Adrenal gland (tissue), 12 donors: ENCODE data around the gene OMP. TPM values are rescaled to one million over a fixed set of nuclear protein-coding genes. Genes with fewer than 3 reads are reported as not detected.

Experiments used
- DNase-seq, 7 donors: peaks; one replicate each; pipeline ENCODE4 v3.0.0-alpha.2; 2019 to 2020
- H3K27ac ChIP-seq, 5 donors: fragments of 200-600 bp; sonication (generic) in 4 of 5; 1 replicate in 3 of 5; 2 replicates in 2 of 5; pipeline versions ENCODE4 v1.5.1 to v1.8.0; 2016 to 2020; ENCODE audit warnings: mild to moderate bottlenecking in 1 of 5
- H3K27me3 ChIP-seq: fragments of 200-600 bp; 2 replicates; pipeline ENCODE4 v1.8.0; 2021
- H3K36me3 ChIP-seq, 2 donors: fragments of 200-600 bp; replicated peaks in 1 of 2; 1 replicate in 1 of 2; 2 replicates in 1 of 2; pipeline versions ENCODE4 v1.5.1 to v1.8.0; 2018 to 2022
- H3K4me1 ChIP-seq, 2 donors: fragments of 200-600 bp; replicated peaks in 1 of 2; 1 replicate in 1 of 2; 2 replicates in 1 of 2; pipeline versions ENCODE4 v1.5.1 to v1.8.0; 2018 to 2021
- H3K4me3 ChIP-seq, 4 donors: fragments of 200-600 bp; sonication (generic) in 3 of 4; one replicate each; pipeline ENCODE4 v1.5.1; 2016 to 2018
- H3K9me3 ChIP-seq, 3 donors: fragments of 200-600 bp; sonication (generic) in 1 of 3; replicated peaks in 1 of 3; 1 replicate in 2 of 3; 2 replicates in 1 of 3; pipeline versions ENCODE4 v1.5.1 to v1.8.0; 2016 to 2021
- CTCF ChIP-seq, 6 experiments: fragments of 450-650 bp in 4 of 6; fragments of 200-600 bp in 2 of 6; sonication (generic) in 1 of 6; IDR thresholded peaks; 1 replicate in 5 of 6; 2 replicates in 1 of 6; pipeline versions ENCODE4 v1.5.1 to v1.8.0; 2016 to 2021; ENCODE audit warnings: antibody characterized with exemption in 6 of 6, mild to moderate bottlenecking in 2 of 6, moderate library complexity in 1 of 6
- POLR2A ChIP-seq, 2 donors: fragments of 450-650 bp; IDR thresholded peaks; one replicate each; pipeline ENCODE4 v1.6.1; 2017; ENCODE audit warnings: antibody characterized with exemption in 2 of 2, mild to moderate bottlenecking in 2 of 2, moderate library complexity in 1 of 2
- WGBS, 4 donors: extraction: QIAGEN DNeasy Blood & Tissue Kit in 2 of 4; methylation state at CpG; one replicate each; pipeline versions ENCODE4 v1.1.5 to v1.1.7; 2013 to 2017; 5-methylcytosine and 5-hydroxymethylcytosine counted together
- intact Hi-C, 2 donors: fragments of 100-400 bp; cut with DNase I; formaldehyde crosslinking; loops; one replicate each; pipeline versions ENCODE4 v1.14.1 to v1.15.0; 2022 to 2023
- polyA plus RNA-seq, 3 donors: library from polyadenylated mRNA; stranded (reverse); fragments of 200-250 nt in 2 of 3; fragments of 350-450 nt in 1 of 3; fragmentation: Illumina TruSeq in 1 of 3; extraction: RNeasy Lipid Tissue Mini Kit (QIAGEN cat#74804) in 1 of 3; gene quantifications; one replicate each; pipeline ENCODE4 v1.2.3, GENCODE V29; 2013 to 2014
- total RNA-seq, 9 donors: library from RNA; depleted of rRNA in 4 of 9; stranded (reverse); fragments of >200 nt in 4 of 9; fragments of 120-200 nt in 1 of 9; fragmentation: NEBNext Ultra II Directional in 1 of 9; extraction: Animal tissue kit (Norgen Biotek cat#: 25700) in 1 of 9; gene quantifications; one replicate each; pipeline versions ENCODE4 v1.1.0 to v1.2.4, GENCODE V29; 2013 to 2023
- donor health status: healthy with polysubstance abuse.
- donor health status: Bipolar disorder and iron deficiency.
- donor health status: DM: yes; HTN: yes; CAD: no.
- donor health status: DM: no; HTN: no; CAD: no.
- donor health status: DM: no; HTN: no; CAD: no.
- donor health status: DM: yes; HTN: yes; CAD: no.

Gene OMP
- total and polyA plus RNA-seq, 12 donors, result 0.50 to 1.6 (median 0.92) TPM; not detected in 9

GRCh38 chr11:77075425-77075905 lies 27.2 kb upstream of the OMP start:
- Histone ChIP-seq H3K4me3 (no peak overlapping the region), H3K27ac (peak overlapping the region in 2 of 5 donors; percentile 93 to 98), H3K4me1 (peaks cover 29 to 39% of the 10 kb centered on the region in 2 donors), H3K27me3 (no peaks in the 10 kb centered on the region), H3K9me3 (no peaks in the 10 kb centered on the region), H3K36me3 (no peaks in the 10 kb centered on the region)
- intact Hi-C loops, result no loop called here
- WGBS, 4 donors, result 92 to 98% (median 93%) methylated on average over 2 to 5 of the region's 5 CpGs
- peak in 3 of 7 donors; percentile 12 to 35 (median 17) for DNase-seq
- no peak for TF ChIP-seq CTCF (IDR thresholded peaks at IDR 0.05)
- TF ChIP-seq POLR2A (IDR thresholded peaks at IDR 0.05), result no peak

- peaks cover 16 to 30% of the 10 kb centered on the region in 2 donors for H3K4me1 ChIP-seq
- DNase-seq, result no peak
- no peaks in the 10 kb centered on the region for H3K36me3 ChIP-seq
- H3K27ac ChIP-seq, result no peak overlapping the region
- no peak overlapping the region for H3K4me3 ChIP-seq
- no peaks in the 10 kb centered on the region for H3K27me3 ChIP-seq
- 93 to 98% (median 97%) methylated on average over 2 of the region's 2 CpGs for WGBS, 4 donors
- TF ChIP-seq POLR2A (IDR thresholded peaks at IDR 0.05) (no peak), CTCF (IDR thresholded peaks at IDR 0.05) (no peak)
- intact Hi-C loops, result no loop called here
- no peaks in the 10 kb centered on the region for H3K9me3 ChIP-seq
These were observed 23.0 kb upstream of the OMP start for GRCh38 chr11:77079666-77080065.

GRCh38 chr11:77080643-77081210 lies 21.9 kb upstream of the OMP start:
- TF ChIP-seq POLR2A (IDR thresholded peaks at IDR 0.05) (no peak), CTCF (IDR thresholded peaks at IDR 0.05) (no peak)
- Histone ChIP-seq H3K27me3 (no peaks in the 10 kb centered on the region), H3K36me3 (no peaks in the 10 kb centered on the region), H3K4me1 (peaks cover 16 to 25% of the 10 kb centered on the region in 2 donors), H3K27ac (peak overlapping the region in 1 of 5 donors; percentile 84), H3K9me3 (no peaks in the 10 kb centered on the region), H3K4me3 (no peak overlapping the region)
- peak in 6 of 7 donors; percentile 13 to 38 (median 32) for DNase-seq
- intact Hi-C loops, result no loop called here
- WGBS, 4 donors, result 80 to 97% (median 90%) methylated on average over 2 of the region's 2 CpGs

- H3K27me3 ChIP-seq, result no peaks in the 10 kb centered on the region
- no peak overlapping the region for H3K4me3 ChIP-seq
- intact Hi-C loops, result no loop called here
- H3K4me1 ChIP-seq, result peaks cover 21 to 30% of the 10 kb centered on the region in 2 donors
- DNase-seq, result peak in 3 of 7 donors; percentile 13 to 47 (median 14)
- no peak for TF ChIP-seq POLR2A (IDR thresholded peaks at IDR 0.05)
- no peaks in the 10 kb centered on the region for H3K9me3 ChIP-seq
- no peaks in the 10 kb centered on the region for H3K36me3 ChIP-seq
- 89 to 94% (median 92%) methylated on average over 2 to 9 of the region's 9 CpGs for WGBS, 4 donors
- H3K27ac ChIP-seq, result peak overlapping the region in 1 of 5 donors; percentile 84
These were observed 21.2 kb upstream of the OMP start for GRCh38 chr11:77081381-77081851.
